HEK293 (cell line): Measurements from ENCODE around the gene BCORL1.

Experiments
- CTCF ChIA-PET: fragments of 350-600 bp; formaldehyde crosslinking; extraction: SDS; loops from one replicate; lab custom pipeline; 2021; ENCODE audit warnings: antibody characterized with exemption; lab: Yijun Ruan, JAX
- POLR2A ChIA-PET: fragments of 300-600 bp; formaldehyde crosslinking; extraction: SDS; loops from one replicate; lab custom pipeline; 2020; ENCODE audit warnings: antibody characterized with exemption, inconsistent platforms; lab: Yijun Ruan, JAX
- H3K27ac ChIP-seq: fragments of 200-500 bp; sonication (Bioruptor generic); 2 replicates; pipeline ENCODE4 v1.5.1; 2014; ENCODE audit warnings: low read depth, low read length, control low read depth, inconsistent platforms; ENCODE audit errors: extremely low read depth
- H3K36me3 ChIP-seq, 2 experiments: fragments of 200-500 bp in 1 of 2; sonication (Bioruptor generic) in 1 of 2; 1 replicate in 1 of 2; 2 replicates in 1 of 2; pipeline ENCODE4 v1.5.1; 2014 to 2017; ENCODE audit warnings: inconsistent platforms in 2 of 2, low read length in 2 of 2; ENCODE audit not compliant: control insufficient read depth in 2 of 2, insufficient read depth in 1 of 2
- H3K4me1 ChIP-seq: fragments of 200-500 bp; sonication (Bioruptor generic); 2 replicates; pipeline ENCODE4 v1.5.1; 2014; ENCODE audit warnings: mild to moderate bottlenecking, low read length, inconsistent platforms; ENCODE audit not compliant: control insufficient read depth, insufficient read depth
- H3K4me3 ChIP-seq: 2 replicates; pipeline ENCODE4 v1.5.1; 2011; ENCODE audit warnings: low read depth, mild to moderate bottlenecking, control low read depth, low read length, moderate library complexity
- H3K9me3 ChIP-seq: fragments of 200-500 bp; sonication (Bioruptor generic); 2 replicates; pipeline ENCODE4 v1.5.1; 2014; ENCODE audit warnings: low read depth, low read length, inconsistent platforms; ENCODE audit not compliant: control insufficient read depth, insufficient read depth
- GLIS1 ChIP-seq: fragments of 450-650 bp; formaldehyde crosslinking; IDR thresholded peaks from 2 replicates; pipeline ENCODE4 v1.5.1; 2016; ENCODE audit warnings: missing biosample characterization, missing genetic modification characterization
- KLF1 ChIP-seq: fragments of 450-650 bp; formaldehyde crosslinking; IDR thresholded peaks from 2 replicates; pipeline ENCODE4 v1.5.1; 2016; ENCODE audit warnings: missing biosample characterization, missing genetic modification characterization
- KLF8 ChIP-seq: fragments of 450-650 bp; formaldehyde crosslinking; IDR thresholded peaks from 2 replicates; pipeline ENCODE4 v1.5.1; 2016; ENCODE audit warnings: missing biosample characterization, missing genetic modification characterization
- SP3 ChIP-seq: fragments of 450-650 bp; formaldehyde crosslinking; IDR thresholded peaks from 2 replicates; pipeline ENCODE4 v1.5.1; 2016; ENCODE audit warnings: missing biosample characterization, missing genetic modification characterization
- ZBTB10 ChIP-seq: fragments of 450-650 bp; formaldehyde crosslinking; IDR thresholded peaks from 2 replicates; pipeline ENCODE4 v1.5.1; 2016; ENCODE audit warnings: missing biosample characterization, missing genetic modification characterization
- ZNF121 ChIP-seq: fragments of 450-650 bp; formaldehyde crosslinking; IDR thresholded peaks from 2 replicates; pipeline ENCODE4 v1.5.1; 2016; ENCODE audit warnings: missing biosample characterization, missing genetic modification characterization
- ZNF140 ChIP-seq: fragments of 450-650 bp; formaldehyde crosslinking; IDR thresholded peaks from 2 replicates; pipeline ENCODE4 v1.5.1; 2016; ENCODE audit warnings: missing biosample characterization, missing genetic modification characterization
- ZNF26 ChIP-seq: fragments of 450-650 bp; formaldehyde crosslinking; IDR thresholded peaks from 2 replicates; pipeline ENCODE4 v1.5.1; 2016; ENCODE audit warnings: missing biosample characterization, missing genetic modification characterization
- ZNF335 ChIP-seq: fragments of 450-650 bp; formaldehyde crosslinking; conservative IDR thresholded peaks from 2 replicates; pipeline ENCODE4 v1.5.1; 2016; ENCODE audit warnings: missing biosample characterization, missing genetic modification characterization
- ZNF354C ChIP-seq: fragments of 450-650 bp; formaldehyde crosslinking; IDR thresholded peaks from 2 replicates; pipeline ENCODE4 v1.5.1; 2016; ENCODE audit warnings: missing biosample characterization, missing genetic modification characterization, low read depth, borderline replicate concordance
- ZNF398 ChIP-seq: fragments of 450-650 bp; formaldehyde crosslinking; IDR thresholded peaks from 2 replicates; pipeline ENCODE4 v1.5.1; 2017; ENCODE audit warnings: missing biosample characterization, missing genetic modification characterization
- ZNF404 ChIP-seq: fragments of 450-650 bp; formaldehyde crosslinking; IDR thresholded peaks from 2 replicates; pipeline ENCODE4 v1.5.1; 2017; ENCODE audit warnings: missing biosample characterization, missing genetic modification characterization
- ZNF704 ChIP-seq: fragments of 450-650 bp; formaldehyde crosslinking; IDR thresholded peaks from 2 replicates; pipeline ENCODE4 v1.5.1; 2016; ENCODE audit warnings: missing biosample characterization, missing genetic modification characterization
- ZNF747 ChIP-seq: fragments of 450-650 bp; formaldehyde crosslinking; IDR thresholded peaks from 2 replicates; pipeline ENCODE4 v1.5.1; 2016; ENCODE audit warnings: missing biosample characterization, missing genetic modification characterization
- ZSCAN16 ChIP-seq: fragments of 450-650 bp; formaldehyde crosslinking; IDR thresholded peaks from 2 replicates; pipeline ENCODE4 v1.5.1; 2016; ENCODE audit warnings: missing biosample characterization, missing genetic modification characterization

Gene BCORL1

GRCh38 chrX:130053236-130053635 is 70.8 kb downstream of the BCORL1 start:
- ChIA-PET CTCF (interaction anchor here (1.0 kb wide), 1 partner anchor 19 kb away, joined by 3 read pairs; no protein-coding TSS in a partner anchor), POLR2A (interaction anchor here (0.6 kb wide), 1 partner anchor 20 kb away, joined by 8 read pairs; no protein-coding TSS in a partner anchor)
- no peaks in the 10 kb centered on the region for H3K9me3 ChIP-seq
- no peak overlapping the region for H3K27ac ChIP-seq
- peaks cover 27 to 64% of the 10 kb centered on the region in 2 experiments for H3K36me3 ChIP-seq
- no peak overlapping the region for H3K4me3 ChIP-seq
- H3K4me1 ChIP-seq = no peaks in the 10 kb centered on the region
- TF ChIP-seq ZNF704 (tag by site-specific recombination) = no peak
- no peak for TF ChIP-seq ZNF140 (tag by site-specific recombination)
- TF ChIP-seq KLF1 (tag by site-specific recombination) = peak; percentile 69
- no peak for TF ChIP-seq ZNF26 (tag by site-specific recombination)

- H3K4me3 ChIP-seq = no peak overlapping the region
These were observed 72.7 kb downstream of the BCORL1 start for GRCh38 chrX:130055103-130055502.

GRCh38 chrX:130055899-130056298 is 73.5 kb downstream of the BCORL1 start:
- Histone ChIP-seq H3K27ac (no peak overlapping the region), H3K4me1 (no peaks in the 10 kb centered on the region), H3K36me3 (peaks cover 16 to 47% of the 10 kb centered on the region in 2 experiments), H3K9me3 (no peaks in the 10 kb centered on the region), H3K4me3 (no peak overlapping the region)
- CTCF ChIA-PET = interaction anchor here (1.0 kb wide), 1 partner anchor 24 kb away, joined by 4 read pairs; no protein-coding TSS in a partner anchor
- POLR2A ChIA-PET = no interaction called here
- TF ChIP-seq SP3 (tag by site-specific recombination) (no peak), GLIS1 (tag by site-specific recombination) (no peak), ZNF398 (tag by site-specific recombination) (no peak), ZNF404 (tag by site-specific recombination) (no peak), ZBTB10 (tag by site-specific recombination) (no peak), ZNF335 (tag by site-specific recombination) (no peak), ZSCAN16 (tag by site-specific recombination) (no peak)

More at GRCh38 chrX:130055103-130055502, 72.7 kb downstream of the BCORL1 start:
- H3K4me1 ChIP-seq = no peaks in the 10 kb centered on the region
- ChIA-PET CTCF (interaction anchor here (1.0 kb wide), 1 partner anchor 25 kb away, joined by 4 read pairs; no protein-coding TSS in a partner anchor), POLR2A (no interaction called here)
- TF ChIP-seq ZNF121 (tag by site-specific recombination) (no peak), ZNF747 (tag by site-specific recombination) (no peak), KLF8 (tag by site-specific recombination) (no peak), ZNF354C (tag by site-specific recombination) (no peak)
- peaks cover 16 to 54% of the 10 kb centered on the region in 2 experiments for H3K36me3 ChIP-seq
- H3K27ac ChIP-seq = no peak overlapping the region
- no peaks in the 10 kb centered on the region for H3K9me3 ChIP-seq
